ENCODE data around the gene HS3ST3A1. TPM values are rescaled to one million over a fixed set of nuclear protein-coding genes. Genes with fewer than 3 reads are reported as not detected.

The HS3ST3A1 gene
- total and polyA plus RNA-seq, 2 of the 8 experiments (the other 6 are each of a cell fraction or from before 2014, with no cell fraction given), result 5.4 to 5.7 TPM

DNA sequence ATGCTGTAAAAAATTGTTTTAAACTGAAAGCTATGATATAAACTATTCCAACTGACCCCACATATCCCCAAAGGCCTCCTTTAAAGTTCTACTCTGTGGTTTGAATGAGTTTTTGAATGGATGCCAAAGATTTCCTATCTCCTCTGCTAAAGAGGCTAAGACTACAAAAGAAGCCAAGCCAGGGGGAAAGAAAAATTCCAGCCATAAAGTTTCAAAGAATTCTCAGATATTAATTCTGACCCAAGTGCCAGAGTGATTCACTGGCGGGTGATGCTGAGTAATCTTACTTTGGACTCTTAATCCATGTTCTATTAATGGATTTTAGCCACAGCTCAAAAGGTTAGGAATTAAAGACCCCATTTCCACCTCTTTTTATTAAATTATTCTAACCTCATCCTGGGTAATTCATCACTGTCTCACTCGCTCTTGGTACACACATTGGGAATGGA, 60.7 kb downstream of the HS3ST3A1 start:
- Histone ChIP-seq H3K4me2 (ENCODE audit: insufficient read depth in 1 of 2, low read depth in 2 of 2, low read length in 2 of 2) (no peak overlapping the region), H3K36me3 (ENCODE audit: control insufficient read depth in 2 of 4, insufficient read depth in 4 of 4, low read length in 3 of 4) (no peaks in the 10 kb centered on the region), H3K23ac (ENCODE audit: insufficient read length) (no peak overlapping the region), H3K27me3 (replicated peaks in 1 of 4; ENCODE audit: control insufficient read depth in 3 of 4, extremely low read depth in 1 of 4, insufficient read depth in 3 of 4, low read length in 3 of 4) (no peaks in the 10 kb centered on the region), H4K91ac (replicated peaks; ENCODE audit: insufficient read length, low read length) (no peak overlapping the region), H3K4ac (replicated peaks; ENCODE audit: insufficient read length, low read depth, low read length) (no peak overlapping the region), H3K18ac (ENCODE audit: extremely low read depth, low read length) (no peak overlapping the region), H3K79me2 (ENCODE audit: control insufficient read depth in 1 of 2, insufficient read depth in 2 of 2, low read length in 2 of 2) (no peaks in the 10 kb centered on the region), H3K4me1 (replicated peaks in 1 of 4; ENCODE audit: control insufficient read depth in 3 of 4, insufficient read depth in 4 of 4, low read length in 3 of 4) (no peaks in the 10 kb centered on the region), H3K27ac (ENCODE audit: low read depth, low read length) (no peak overlapping the region), H2BK120ac (replicated peaks; ENCODE audit: low read depth, low read length) (no peak overlapping the region), H3K4me3 (ENCODE audit: extremely low read depth in 1 of 4, insufficient read depth in 2 of 4, low read depth in 3 of 4, low read length in 4 of 4) (no peak overlapping the region), H3K23me2 (ENCODE audit: low read depth, low read length) (no peaks in the 10 kb centered on the region), H2BK20ac (ENCODE audit: low read length) (no peak overlapping the region), H4K20me1 (replicated peaks in 1 of 2; ENCODE audit: control insufficient read depth in 1 of 2, insufficient read depth in 2 of 2, low read length in 2 of 2) (no peaks in the 10 kb centered on the region), H3K9me3 (ENCODE audit: insufficient read depth in 2 of 2, low read depth in 1 of 2, low read length in 1 of 2) (no peaks in the 10 kb centered on the region), H3K9ac (replicated peaks in 1 of 4; ENCODE audit: extremely low read depth in 1 of 4, low read depth in 3 of 4, low read length in 3 of 4) (no peak overlapping the region), H2AFZ (ENCODE audit: low read length) (no peak overlapping the region), H3K79me1 (ENCODE audit: low read depth, low read length) (no peaks in the 10 kb centered on the region), H4K5ac (ENCODE audit: insufficient read length, low read depth, low read length) (no peak overlapping the region), H3K14ac (ENCODE audit: insufficient read length) (no peak overlapping the region), H2BK5ac (ENCODE audit: low read depth, low read length) (no peak overlapping the region), H3K56ac (replicated peaks; ENCODE audit: insufficient read length, low read depth, low read length) (no peak overlapping the region), H2AK5ac (ENCODE audit: low read depth, low read length) (no peak overlapping the region), H2BK15ac (ENCODE audit: low read length) (no peak overlapping the region), H4K8ac (ENCODE audit: extremely low read depth, insufficient read depth, low read length) (no peak overlapping the region), H2BK12ac (ENCODE audit: low read depth, low read length) (no peak overlapping the region)
- POLR2A ChIA-PET (ENCODE audit: partially characterized antibody), result no interaction called here
- FAIRE-seq (no peak), DNase-seq (ENCODE audit: low read depth in 1 of 2, low spot score in 2 of 2) (no peak)
- CTCF ChIA-PET (ENCODE audit: partially characterized antibody), result no interaction called here
- WGBS, 2 experiments (ENCODE audit: extremely low coverage in 1 of 2, insufficient coverage in 1 of 2, insufficient read length in 1 of 2, insufficient replicate concordance in 2 of 2, low coverage in 1 of 2, low lambda C conversion rate in 2 of 2, missing lambda C conversion rate in 1 of 2), result 93% methylated on average over 2 of the region's 2 CpGs; no CpG with 5 or more reads in 1 of the 2 experiments
- TF ChIP-seq BRCA1 (IDR thresholded peaks at IDR 0.05; ENCODE audit: low read depth, low read length) (no peak), RXRA (IDR thresholded peaks at IDR 0.05; ENCODE audit: insufficient read depth, low read depth, low read length) (no peak), JUN (IDR thresholded peaks at IDR 0.05; ENCODE audit: low read depth, low read length) (no peak), RAD21 (IDR thresholded peaks at IDR 0.05 in 1 of 2, conservative IDR thresholded peaks at IDR 0.05 in 1 of 2; ENCODE audit: low read depth in 2 of 2, low read length in 2 of 2) (no peak), CEBPB (IDR thresholded peaks at IDR 0.05; ENCODE audit: low read depth, low read length) (no peak)
